GM18517 (cell line): ENCODE data around the gene SMC1A.
A peak's percentile ranks its signal among the peaks of the same experiment; 100 is the strongest.
"Not testable (repeated sequence)": the region's sequence is repeated elsewhere in the genome, so short reads cannot be mapped to it uniquely, and the experiment has no call there.

Experiments
- ATAC-seq: cut with Tn5 transposase; IDR thresholded peaks from one replicate; pipeline ENCODE4 v1.9.1; 2021; ENCODE audit warnings: mild to moderate bottlenecking, moderate library complexity; ENCODE audit not compliant: unreplicated experiment

Gene SMC1A

DNA sequence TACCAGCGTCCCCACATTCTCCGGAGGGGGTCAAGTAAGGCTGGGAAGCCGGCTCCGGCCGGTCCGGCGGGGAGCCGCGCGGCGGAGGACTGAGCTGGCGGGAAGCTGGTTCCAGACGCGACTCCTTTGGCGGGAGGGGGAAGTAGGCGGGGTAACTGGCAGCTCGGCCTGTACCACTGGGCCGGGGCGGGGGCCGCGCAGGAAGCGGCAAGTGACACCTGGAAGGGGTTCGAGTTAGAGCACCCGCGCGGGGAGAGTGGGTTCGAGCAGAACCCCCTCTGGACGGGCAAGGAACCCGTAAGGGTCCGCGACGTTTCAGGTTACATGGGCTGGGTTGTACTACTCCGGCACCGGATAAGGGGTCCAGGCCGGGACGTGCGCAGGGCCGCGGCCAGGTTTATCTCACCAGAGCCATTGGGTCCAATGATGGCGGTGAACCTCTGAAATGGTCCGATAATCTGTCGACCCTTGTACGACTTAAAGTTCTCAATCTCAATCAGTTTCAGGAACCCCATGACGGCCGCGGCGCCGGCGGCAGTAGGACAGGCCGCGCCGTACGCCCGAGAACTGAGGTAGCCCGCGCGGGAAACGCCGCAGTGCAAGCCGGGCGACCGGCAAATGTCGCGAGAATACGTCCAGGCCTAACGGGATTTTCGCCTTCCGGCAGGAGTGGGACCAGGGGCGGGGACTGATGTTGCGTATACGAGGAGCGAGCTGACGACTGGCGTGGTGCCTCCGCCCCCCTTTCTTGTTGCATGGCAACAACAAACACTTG lies at the start of gene SMC1A:
SMC1A (minus strand) TSS at position 569 of the 775 bp plus-strand sequence; CDS start at position 515, 54 bp downstream.
- peak; percentile 97 for ATAC-seq

DNA sequence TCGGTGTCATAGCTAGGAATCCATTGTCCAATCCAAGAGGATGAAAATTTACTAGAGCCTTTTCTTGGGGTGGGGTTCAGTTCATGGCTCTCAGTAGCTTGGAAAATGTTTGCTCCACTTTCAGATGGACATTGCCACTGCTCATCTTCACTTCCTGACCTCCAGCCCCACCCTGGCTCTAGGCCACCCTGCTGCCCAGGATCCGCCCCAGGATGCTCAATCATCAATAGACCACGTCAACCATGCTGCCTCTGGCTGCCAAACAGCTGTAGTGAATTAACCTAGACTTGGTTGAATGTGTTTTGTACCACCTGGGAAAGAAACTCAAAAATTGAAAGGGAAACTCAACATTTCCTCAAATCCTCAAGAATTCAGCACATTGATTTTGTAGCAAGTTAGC lies 48.9 kb upstream of the SMC1A start:
- ATAC-seq: no peak

DNA sequence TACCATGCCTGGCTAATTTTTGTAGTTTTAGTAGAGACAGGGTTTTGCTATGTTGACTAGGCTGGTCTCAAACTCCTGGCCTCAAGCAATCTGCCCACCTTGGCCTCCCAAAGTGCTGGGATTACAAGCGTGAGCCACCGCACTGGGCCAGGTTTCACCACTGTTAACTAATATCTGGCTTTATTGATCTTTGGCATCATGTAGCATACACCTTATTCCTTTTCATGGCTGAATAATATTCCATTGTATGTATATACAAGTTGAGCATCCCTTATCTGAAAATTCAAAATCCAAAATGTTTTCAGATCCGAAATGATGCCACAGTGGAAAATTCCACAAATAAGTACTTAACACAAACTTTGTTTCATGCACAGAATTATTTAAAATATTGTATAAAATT lies 46.2 kb upstream of the SMC1A start:
- ATAC-seq: not testable (repeated sequence)

DNA sequence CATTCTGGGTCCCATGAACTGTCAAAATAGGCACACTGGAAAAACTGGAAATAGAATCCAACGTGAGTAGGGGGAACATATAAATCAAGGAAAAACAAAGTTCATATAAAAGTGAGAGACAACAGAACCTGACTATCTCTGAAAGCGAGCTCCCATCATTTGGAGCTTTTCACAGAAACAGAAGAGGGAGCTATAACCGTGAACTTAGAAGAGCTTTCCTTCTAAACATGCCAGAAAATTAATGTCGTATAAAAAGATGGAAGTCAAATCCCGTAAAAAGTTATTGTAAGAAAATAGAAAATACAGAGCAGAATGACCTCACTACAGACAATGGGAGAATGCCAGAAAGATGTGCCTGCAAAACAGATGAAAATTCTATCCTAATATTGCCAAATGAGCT lies 35.6 kb upstream of the SMC1A start:
- no peak for ATAC-seq

DNA sequence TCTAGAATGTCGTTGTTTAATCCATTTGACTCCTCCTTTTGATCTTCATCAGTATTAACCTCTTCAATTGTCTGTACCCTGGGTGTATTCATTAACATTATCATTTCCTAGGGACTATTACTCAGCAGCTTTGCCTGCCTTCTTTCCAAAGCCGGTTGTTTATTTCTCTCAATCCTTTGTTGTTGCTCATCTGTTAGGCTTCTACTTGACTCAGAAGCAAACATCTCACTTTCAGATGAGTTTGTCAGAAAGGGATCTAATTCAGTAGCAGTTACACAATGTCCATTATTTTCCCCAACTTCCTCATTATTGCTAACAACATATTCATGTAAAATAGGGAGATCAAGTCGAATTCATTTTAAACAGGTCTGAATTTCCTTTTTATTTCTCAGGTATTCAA lies 33.8 kb upstream of the SMC1A start:
- ATAC-seq: no peak

- ATAC-seq: no peak
Observed at GRCh38 chrX:53452812-53453211, 30.4 kb upstream of the SMC1A start.

GRCh38 chrX:53449632-53450031 lies 27.2 kb upstream of the SMC1A start:
- ATAC-seq: no peak

- no peak for ATAC-seq
Observed at GRCh38 chrX:53447441-53447840, 25.0 kb upstream of the SMC1A start.

DNA sequence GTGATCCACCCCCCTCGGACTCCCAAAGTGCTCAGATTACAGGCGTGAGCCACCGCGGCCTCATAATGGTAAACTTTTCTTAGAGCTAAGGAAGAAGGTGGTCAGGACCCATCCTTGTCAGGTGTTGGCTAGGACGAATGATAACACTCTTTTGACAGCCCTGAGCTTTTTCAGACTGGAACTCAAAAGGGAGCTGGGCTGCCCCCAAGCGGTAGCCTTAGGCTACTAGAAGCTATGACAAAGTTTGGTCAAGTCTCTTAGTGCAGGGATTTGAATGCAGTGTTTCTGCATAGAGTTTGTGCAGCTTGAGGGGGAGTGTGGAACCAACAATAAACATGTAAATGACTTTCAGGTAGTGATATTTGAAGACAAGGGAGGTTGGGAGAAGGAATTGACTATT lies 23.5 kb upstream of the SMC1A start:
- ATAC-seq: no peak

- ATAC-seq: no peak
Observed at GRCh38 chrX:53442322-53442631, 19.8 kb upstream of the SMC1A start.

DNA sequence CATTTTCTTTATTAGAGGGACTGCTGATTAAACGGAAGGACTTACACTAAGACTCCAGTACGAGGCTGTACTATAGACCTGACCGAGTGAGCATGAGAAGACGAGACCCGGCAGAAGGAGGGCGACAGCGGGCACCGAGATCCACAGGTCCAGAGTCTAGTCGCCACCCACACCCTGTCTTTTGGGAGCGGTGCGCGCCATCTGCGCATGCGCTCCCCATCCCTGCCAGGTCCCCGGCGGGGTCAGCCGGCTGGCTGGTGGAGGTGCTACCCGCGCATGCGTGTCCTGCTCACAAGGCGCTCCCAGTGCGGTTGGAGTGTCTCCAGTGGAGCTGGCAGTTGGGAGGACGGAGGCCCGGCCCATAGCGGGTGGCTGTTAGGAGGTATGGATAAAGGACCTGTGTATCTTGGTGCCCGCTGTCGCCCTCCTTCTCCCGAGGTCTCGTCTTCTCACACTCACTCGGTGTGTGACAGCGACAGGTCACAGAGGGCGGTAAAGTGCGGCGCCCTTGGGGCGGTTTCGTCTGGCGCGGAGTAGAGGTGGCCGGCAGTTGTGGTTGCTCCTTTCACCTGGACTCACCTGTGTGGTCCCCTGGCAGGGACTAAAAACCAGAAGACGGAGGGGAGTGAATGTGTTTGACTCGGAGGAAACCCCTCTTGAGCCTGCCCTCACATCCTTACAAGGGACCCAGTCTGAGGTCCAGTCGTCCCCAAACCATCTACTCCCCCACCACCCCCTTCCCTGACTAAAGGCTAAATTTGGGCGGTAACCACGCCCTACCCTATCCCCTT lies 19.3 kb upstream of the SMC1A start:
- peak; percentile 62 for ATAC-seq

GRCh38 chrX:53440621-53441517 lies 18.4 kb upstream of the SMC1A start:
- no peak for ATAC-seq

GRCh38 chrX:53440101-53440500 lies 17.6 kb upstream of the SMC1A start:
- ATAC-seq: no peak

GRCh38 chrX:53438832-53439230 lies 16.4 kb upstream of the SMC1A start:
- no peak for ATAC-seq

DNA sequence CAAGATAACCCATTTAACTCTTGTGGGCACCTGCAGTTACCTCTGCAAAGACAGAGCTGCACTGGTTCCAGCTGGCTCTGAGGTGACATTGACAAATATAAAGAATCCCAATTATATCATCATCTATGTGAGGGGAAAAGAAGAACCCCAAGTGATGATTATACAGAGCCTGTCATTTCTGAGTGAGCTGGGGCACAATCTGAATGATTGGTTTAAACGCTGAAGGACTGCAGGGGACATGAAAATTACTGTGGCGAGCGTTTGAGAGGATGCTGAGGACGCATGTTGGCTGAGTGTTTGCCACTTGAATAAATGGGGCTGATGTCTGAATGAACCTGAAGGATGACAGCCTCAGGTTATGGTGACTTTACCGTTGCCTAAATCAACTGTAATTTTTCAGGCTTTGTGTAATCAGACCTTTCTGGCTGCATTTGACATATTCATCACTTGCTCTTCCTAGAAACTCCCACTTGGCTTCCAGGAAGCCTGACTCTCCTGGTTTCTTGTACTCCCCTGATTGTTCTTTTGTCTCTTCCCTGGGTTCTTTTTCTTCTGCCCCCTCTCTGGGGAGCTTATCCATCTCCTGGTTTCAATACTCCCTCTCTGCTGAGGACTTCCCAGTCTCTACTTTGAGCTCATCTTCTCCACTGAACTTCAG lies 15.8 kb upstream of the SMC1A start:
- no peak for ATAC-seq

- ATAC-seq: no peak
Observed at GRCh38 chrX:53437206-53437605, 14.8 kb upstream of the SMC1A start.

DNA sequence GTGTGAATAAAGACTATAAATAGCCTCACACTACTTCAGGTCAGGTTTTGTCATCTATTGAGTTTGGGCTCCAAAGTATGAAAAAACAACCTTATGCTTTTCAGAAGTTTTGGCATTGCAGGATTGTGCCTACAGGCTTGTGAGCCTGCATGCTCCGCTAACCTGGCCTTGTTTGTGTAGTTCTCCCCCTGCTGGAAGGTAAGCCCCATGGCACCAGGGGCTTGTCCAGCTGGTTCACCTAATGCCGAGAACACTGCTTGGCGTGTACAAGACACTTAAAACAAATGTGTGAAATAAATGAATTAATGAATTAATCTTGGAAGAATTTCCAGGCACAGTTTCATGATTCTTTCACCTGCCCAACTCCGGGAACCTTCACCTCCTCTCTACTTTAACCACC lies 13.5 kb upstream of the SMC1A start:
- peak; percentile 70 for ATAC-seq

DNA sequence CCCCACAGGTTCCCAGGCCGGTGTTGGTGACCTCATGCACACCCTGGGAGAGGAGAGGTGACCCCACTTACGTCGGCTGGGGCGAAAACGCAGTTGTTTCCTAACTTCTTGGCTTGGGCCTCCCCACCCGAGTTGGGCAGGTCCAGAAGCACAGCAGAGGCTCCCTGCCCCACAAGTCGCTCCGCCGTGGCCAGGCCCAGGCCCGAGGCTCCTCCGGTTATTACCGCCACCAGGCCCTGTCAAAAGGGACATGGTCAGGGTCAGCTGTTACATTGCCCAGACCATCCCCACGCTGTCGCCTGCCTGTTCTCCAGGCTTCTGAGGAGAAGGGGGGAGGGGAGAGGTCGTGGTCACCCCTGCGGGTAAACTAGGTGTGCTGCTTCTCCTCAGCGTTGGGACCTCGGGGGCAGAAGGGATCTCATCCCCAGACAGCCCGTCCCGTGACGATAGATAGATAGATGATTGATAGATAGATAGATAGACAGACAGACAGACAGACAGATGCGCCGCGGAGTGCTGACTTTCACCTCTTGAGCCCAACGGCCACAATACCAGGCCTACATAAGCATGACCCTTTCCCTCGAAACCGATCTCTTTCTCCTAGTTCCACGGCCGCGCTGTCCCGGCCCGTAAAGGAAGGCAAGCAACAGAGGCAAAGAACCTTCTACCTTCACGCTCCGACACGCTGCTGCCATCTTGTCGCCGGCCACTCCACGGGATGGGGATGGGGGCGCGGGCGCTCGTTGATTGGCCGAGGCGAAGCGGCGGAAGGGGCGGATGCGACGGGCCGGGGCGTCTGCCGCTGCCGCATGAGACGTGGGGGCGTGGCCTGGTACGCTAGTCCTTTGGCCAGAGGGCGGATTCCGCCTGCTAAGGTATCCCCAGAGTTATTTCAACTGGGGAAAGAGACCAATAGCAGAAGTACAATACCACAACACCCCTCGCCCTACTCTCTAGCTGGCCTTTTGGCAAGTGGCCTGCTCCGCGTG lies 11.5 kb upstream of the SMC1A start, which contains the start of gene HSD17B10:
HSD17B10 (minus strand) TSS at position 720 of the 989 bp plus-strand sequence; CDS start at position 695, 25 bp downstream.
- ATAC-seq: peak; percentile 80

GRCh38 chrX:53430231-53430630 lies 7.8 kb upstream of the SMC1A start:
- ATAC-seq: no peak

DNA sequence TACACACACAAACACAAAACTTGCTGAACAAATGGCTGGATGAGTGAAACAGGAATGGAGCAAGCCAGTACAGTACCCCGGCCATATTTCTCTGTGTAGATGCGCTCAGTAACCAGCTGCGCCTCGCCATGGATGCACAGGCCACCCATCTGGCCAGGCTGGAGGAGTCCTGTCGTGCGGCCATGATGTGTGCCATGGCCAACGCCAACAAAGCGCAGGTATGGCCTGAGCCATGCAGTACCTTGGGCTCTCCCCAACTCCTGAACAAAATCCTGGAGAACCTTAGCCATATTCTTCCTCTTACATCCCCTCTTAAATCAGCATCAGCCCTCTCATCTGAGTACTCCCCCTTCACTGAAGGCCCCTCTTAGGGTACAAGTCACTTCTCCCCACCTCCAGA lies 7.3 kb upstream of the SMC1A start:
- ATAC-seq: no peak
